Osteoblast (primary cell): ENCODE measurements around the gene AEN. TPM values are rescaled to one million over a fixed set of nuclear protein-coding genes. Genes with fewer than 3 reads are reported as not detected.

Experiments
- DNase-seq: peaks from one replicate; pipeline ENCODE4 v3.0.0; 2011; ENCODE audit warnings: low spot score, mixed read lengths; ENCODE audit not compliant: insufficient read length; ENCODE audit errors: missing footprints
- H2AFZ ChIP-seq: 2 replicates; pipeline ENCODE4 v1.6.0; 2011; ENCODE audit warnings: mild to moderate bottlenecking, low read length
- H3K27ac ChIP-seq: 2 replicates; pipeline ENCODE4 v1.5.1; 2011; ENCODE audit warnings: mild to moderate bottlenecking, low read depth, low read length, moderate library complexity
- H3K27me3 ChIP-seq: 2 replicates; pipeline ENCODE4 v1.6.0; 2012; ENCODE audit warnings: mild to moderate bottlenecking, control low read depth, inconsistent platforms, low read length, moderate library complexity; ENCODE audit not compliant: insufficient read depth
- H3K36me3 ChIP-seq: 2 replicates; pipeline ENCODE4 v1.5.1; 2011; ENCODE audit warnings: mild to moderate bottlenecking, low read length, control low read depth, moderate library complexity; ENCODE audit not compliant: insufficient read depth
- H3K4me1 ChIP-seq: 2 replicates; pipeline ENCODE4 v1.5.1; 2011; ENCODE audit warnings: mild to moderate bottlenecking, low read length, control low read depth, moderate library complexity; ENCODE audit not compliant: insufficient read depth
- H3K4me2 ChIP-seq: 2 replicates; pipeline ENCODE4 v1.6.0; 2011; ENCODE audit warnings: mild to moderate bottlenecking, low read length; ENCODE audit not compliant: insufficient read depth
- H3K4me3 ChIP-seq: fragments of 200-600 bp; sonication (generic); 3 replicates; pipeline ENCODE4 v1.5.1; 2012; ENCODE audit warnings: mild to moderate bottlenecking, low read length, inconsistent platforms; ENCODE audit not compliant: insufficient read depth
- H3K79me2 ChIP-seq: 2 replicates; pipeline ENCODE4 v1.6.0; 2012; ENCODE audit warnings: mild to moderate bottlenecking, low read length, control low read depth, inconsistent platforms; ENCODE audit not compliant: insufficient read depth
- H3K9me3 ChIP-seq: 2 replicates; pipeline ENCODE4 v1.5.1; 2011; ENCODE audit warnings: low read depth, low read length, control low read depth
- H4K20me1 ChIP-seq: 2 replicates; pipeline ENCODE4 v1.6.0; 2012; ENCODE audit warnings: mild to moderate bottlenecking, low read length, control low read depth; ENCODE audit not compliant: insufficient read depth
- CTCF ChIP-seq: IDR thresholded peaks from 2 replicates; pipeline ENCODE4 v1.5.1; 2011; ENCODE audit warnings: mild to moderate bottlenecking, low read depth, low read length, moderate library complexity; ENCODE audit errors: extremely low read depth
- total RNA-seq: library from RNA; depleted of rRNA; stranded (reverse); fragments of >200 nt; gene quantifications from 2 replicates; pipeline ENCODE4 v1.2.3, GENCODE V29; 2012

Gene AEN
- total RNA-seq, 1 donor = 46.3 TPM

DNA sequence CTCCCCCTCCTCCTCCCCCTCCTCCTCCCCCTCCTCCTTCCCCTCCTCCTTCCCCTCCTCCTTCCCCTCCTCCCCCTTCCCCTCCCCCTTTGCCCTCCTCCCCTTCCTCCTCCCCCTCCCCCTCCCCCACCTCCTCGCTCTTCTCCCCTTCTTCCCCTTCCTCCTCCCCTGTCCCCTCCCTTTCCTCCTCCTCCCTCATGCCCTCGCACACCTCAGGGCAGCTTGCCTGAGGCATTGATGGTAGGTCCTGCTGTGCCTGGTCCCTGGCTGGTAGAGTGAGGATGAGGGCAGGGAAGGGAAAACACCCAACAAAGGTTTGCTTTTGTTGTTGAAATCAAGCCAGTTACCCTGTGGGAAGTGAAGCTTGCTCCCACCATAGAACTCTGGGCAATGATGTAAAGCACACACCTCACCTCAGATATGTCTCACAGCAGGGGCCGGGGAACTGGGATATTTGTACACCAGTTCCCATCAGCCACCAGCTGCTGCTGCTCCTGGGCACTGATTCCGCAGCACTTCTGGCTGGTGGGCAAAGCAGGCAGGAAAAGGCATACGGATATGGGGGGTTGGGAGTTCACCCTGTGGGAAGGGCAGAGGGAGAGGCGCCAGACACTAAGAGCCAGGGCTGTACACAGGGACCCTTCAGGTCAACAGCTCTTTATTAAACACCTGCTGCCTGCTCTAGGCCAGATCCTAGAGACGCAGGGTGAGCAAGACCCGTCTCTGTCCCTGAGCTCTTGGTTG, 31.5 kb downstream of the AEN start:
- Histone ChIP-seq H3K4me1 (peaks cover 16% of the 10 kb centered on the region), H4K20me1 (no peaks in the 10 kb centered on the region), H3K4me3 (no peak overlapping the region), H3K4me2 (no peak overlapping the region), H3K79me2 (no peaks in the 10 kb centered on the region), H3K36me3 (no peaks in the 10 kb centered on the region), H3K9me3 (no peaks in the 10 kb centered on the region), H3K27ac (no peak overlapping the region), H2AFZ (no peak overlapping the region), H3K27me3 (no peaks in the 10 kb centered on the region)
- DNase-seq = no peak
- no peak for TF ChIP-seq CTCF

DNA sequence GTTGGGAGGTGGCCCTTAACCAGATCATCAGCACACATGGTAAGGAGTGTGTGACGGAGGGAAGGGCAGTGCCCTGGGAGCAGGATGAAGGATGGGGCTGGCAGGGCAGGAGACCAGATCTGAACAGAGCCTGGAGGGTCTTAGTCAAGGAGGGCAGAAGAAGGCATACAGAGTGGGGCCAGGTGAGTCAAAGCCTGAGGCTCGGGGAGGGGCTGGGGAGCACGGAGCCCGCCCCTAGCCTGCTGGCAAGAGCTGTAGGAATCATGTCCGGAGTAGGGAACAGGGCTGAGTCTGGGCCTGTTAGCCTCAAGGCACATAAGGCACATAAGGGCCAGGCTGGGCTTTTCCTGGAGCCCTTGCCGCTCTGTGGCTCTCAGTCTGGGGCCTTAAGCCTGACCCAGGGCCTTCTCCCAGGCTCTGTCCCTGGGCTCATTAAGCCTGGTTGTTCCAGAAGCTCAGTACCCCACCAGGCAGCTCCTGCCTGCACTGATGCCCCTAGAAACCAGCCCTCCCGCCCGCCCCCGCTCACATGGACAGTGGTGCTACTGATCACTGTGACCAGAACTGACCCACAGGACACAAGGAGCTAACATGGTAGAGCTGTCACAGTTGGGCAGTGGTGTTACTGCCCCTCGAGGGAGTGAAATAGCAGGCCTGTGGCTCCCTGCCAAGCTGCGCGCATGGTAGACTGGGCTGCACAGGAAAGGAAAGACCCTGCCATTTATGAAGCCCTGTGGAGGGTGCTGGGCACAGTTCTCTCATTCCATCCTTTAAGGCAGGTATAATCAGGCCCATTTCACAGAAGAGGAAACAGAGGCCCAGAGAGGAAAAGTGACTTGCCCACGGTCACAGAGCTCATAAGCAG, 32.3 kb downstream of the AEN start:
- Histone ChIP-seq H2AFZ (no peak overlapping the region), H3K79me2 (no peaks in the 10 kb centered on the region), H3K9me3 (no peaks in the 10 kb centered on the region), H3K36me3 (no peaks in the 10 kb centered on the region), H3K27ac (no peak overlapping the region), H3K4me1 (peaks cover 16% of the 10 kb centered on the region), H3K27me3 (no peaks in the 10 kb centered on the region), H3K4me3 (no peak overlapping the region), H3K4me2 (no peak overlapping the region), H4K20me1 (no peaks in the 10 kb centered on the region)
- no peak for TF ChIP-seq CTCF
- DNase-seq = no peak

- no peaks in the 10 kb centered on the region for H3K27me3 ChIP-seq
- TF ChIP-seq CTCF = no peak
- DNase-seq = peak; percentile 71
- H3K79me2 ChIP-seq = no peaks in the 10 kb centered on the region
- no peaks in the 10 kb centered on the region for H4K20me1 ChIP-seq
- H3K4me1 ChIP-seq = peaks cover 11% of the 10 kb centered on the region
- no peaks in the 10 kb centered on the region for H3K36me3 ChIP-seq
- H3K27ac ChIP-seq = no peak overlapping the region
- H2AFZ ChIP-seq = no peak overlapping the region
- H3K9me3 ChIP-seq = no peaks in the 10 kb centered on the region
- no peak overlapping the region for H3K4me3 ChIP-seq
- no peak overlapping the region for H3K4me2 ChIP-seq
Observed at GRCh38 chr15:88654430-88655102, 33.4 kb downstream of the AEN start.
